HEK293T (cell line): ENCODE results near the gene ACO2.

ENCODE experiments used
- CTCF ChIA-PET: fragments of 350-600 bp; formaldehyde crosslinking; extraction: SDS; loops from one replicate; lab custom pipeline; 2021; ENCODE audit warnings: antibody characterized with exemption, inconsistent platforms; lab: Yijun Ruan, JAX
- POLR2A ChIA-PET: fragments of 350-600 bp; formaldehyde crosslinking; extraction: SDS; loops from one replicate; lab custom pipeline; 2020; ENCODE audit warnings: antibody characterized with exemption, inconsistent platforms; lab: Yijun Ruan, JAX
- DNase-seq: peaks from one replicate; pipeline ENCODE4 v3.0.0; 2012; ENCODE audit warnings: mixed read lengths; ENCODE audit errors: extremely low spot score
- ARNT ChIP-seq: fragments of 450-650 bp; IDR thresholded peaks from 2 replicates; pipeline ENCODE4 v1.6.1; 2017; ENCODE audit warnings: mild to moderate bottlenecking
- BHLHE40 ChIP-seq: fragments of 450-650 bp; IDR thresholded peaks from 2 replicates; pipeline ENCODE4 v1.6.1; 2016; ENCODE audit warnings: mild to moderate bottlenecking, moderate library complexity, borderline replicate concordance
- CTBP1 ChIP-seq: fragments of 450-650 bp; IDR thresholded peaks from 2 replicates; pipeline ENCODE4 v1.6.1; 2016; ENCODE audit warnings: borderline replicate concordance
- ELF4 ChIP-seq: fragments of 450-650 bp; IDR thresholded peaks from 2 replicates; pipeline ENCODE4 v1.6.1; 2017; ENCODE audit warnings: antibody characterized with exemption
- FOXA1 ChIP-seq: fragments of 450-650 bp; IDR thresholded peaks from 2 replicates; pipeline ENCODE4 v1.6.1; 2016; ENCODE audit warnings: mild to moderate bottlenecking
- FOXK2 ChIP-seq: fragments of 450-650 bp; IDR thresholded peaks from 2 replicates; pipeline ENCODE4 v1.6.1; 2016; ENCODE audit warnings: mild to moderate bottlenecking
- FOXM1 ChIP-seq: fragments of 450-650 bp; IDR thresholded peaks from 2 replicates; pipeline ENCODE4 v1.6.1; 2017; ENCODE audit warnings: mild to moderate bottlenecking, borderline replicate concordance
- HDGF ChIP-seq: fragments of 450-650 bp; IDR thresholded peaks from 2 replicates; pipeline ENCODE4 v1.6.1; 2017; ENCODE audit warnings: antibody characterized with exemption, borderline replicate concordance
- L3MBTL2 ChIP-seq: fragments of 450-650 bp; conservative IDR thresholded peaks from 2 replicates; pipeline ENCODE4 v1.6.1; 2016; ENCODE audit warnings: mild to moderate bottlenecking
- LEF1 ChIP-seq: fragments of 450-650 bp; IDR thresholded peaks from 2 replicates; pipeline ENCODE4 v1.6.1; 2017; ENCODE audit warnings: mild to moderate bottlenecking, borderline replicate concordance
- NFRKB ChIP-seq: fragments of 450-650 bp; IDR thresholded peaks from 2 replicates; pipeline ENCODE4 v1.6.1; 2016; ENCODE audit warnings: mild to moderate bottlenecking, moderate library complexity
- PKNOX1 ChIP-seq: fragments of 450-650 bp; IDR thresholded peaks from 2 replicates; pipeline ENCODE4 v1.6.1; 2016
- SP1 ChIP-seq: fragments of 450-650 bp; IDR thresholded peaks from 2 replicates; pipeline ENCODE4 v1.6.1; 2017
- SUZ12 ChIP-seq: fragments of 450-650 bp; IDR thresholded peaks from 2 replicates; pipeline ENCODE4 v1.6.1; 2016; ENCODE audit warnings: mild to moderate bottlenecking
- TARDBP ChIP-seq: fragments of 450-650 bp; IDR thresholded peaks from 2 replicates; pipeline ENCODE4 v1.6.1; 2016
- ZNF384 ChIP-seq: fragments of 450-650 bp; IDR thresholded peaks from 2 replicates; pipeline ENCODE4 v1.6.1; 2016

ACO2 gene

GRCh38 chr22:41528132-41528766 lies 59.3 kb downstream of the ACO2 start:
- no peak for DNase-seq
- TF ChIP-seq FOXA1: no peak
- TF ChIP-seq HDGF: no peak
- TF ChIP-seq LEF1: no peak
- TF ChIP-seq BHLHE40: no peak
- no peak for TF ChIP-seq ZNF384
- no peak for TF ChIP-seq ELF4
- no peak for TF ChIP-seq PKNOX1
- no peak for TF ChIP-seq TARDBP
- no peak for TF ChIP-seq SP1
- TF ChIP-seq L3MBTL2: no peak
- no peak for TF ChIP-seq NFRKB
- POLR2A ChIA-PET: no interaction called here
- CTCF ChIA-PET: no interaction called here

GRCh38 chr22:41528938-41529561 lies 60.1 kb downstream of the ACO2 start:
- CTCF ChIA-PET: no interaction called here
- POLR2A ChIA-PET: no interaction called here
- no peak for TF ChIP-seq SP1
- TF ChIP-seq FOXK2: no peak
- TF ChIP-seq FOXA1: no peak
- no peak for TF ChIP-seq BHLHE40
- no peak for TF ChIP-seq PKNOX1
- no peak for TF ChIP-seq LEF1
- TF ChIP-seq ELF4: no peak
- no peak for TF ChIP-seq HDGF
- no peak for TF ChIP-seq ARNT
- no peak for TF ChIP-seq TARDBP
- TF ChIP-seq SUZ12: no peak
- no peak for TF ChIP-seq NFRKB
- TF ChIP-seq ZNF384: no peak
- TF ChIP-seq FOXM1: no peak
- TF ChIP-seq L3MBTL2: no peak
- no peak for TF ChIP-seq CTBP1
- no peak for DNase-seq

GRCh38 chr22:41530890-41531714 lies 62.2 kb downstream of the ACO2 start:
- ChIA-PET POLR2A (no interaction called here), CTCF (interaction anchor here (0.9 kb wide), 1 partner anchor 14 kb away, joined by 3 read pairs; no protein-coding TSS in a partner anchor)
- no peak for TF ChIP-seq LEF1
- TF ChIP-seq ARNT: no peak
- no peak for TF ChIP-seq FOXA1
- no peak for TF ChIP-seq ZNF384
- no peak for TF ChIP-seq PKNOX1
- TF ChIP-seq CTBP1: no peak
- no peak for TF ChIP-seq FOXM1
- DNase-seq: no peak

GRCh38 chr22:41531715-41532477 lies 63.0 kb downstream of the ACO2 start:
- TF ChIP-seq L3MBTL2 (no peak), FOXM1 (no peak), ELF4 (no peak), PKNOX1 (no peak), FOXA1 (no peak), FOXK2 (no peak), HDGF (no peak), ZNF384 (no peak), TARDBP (no peak), BHLHE40 (no peak), SP1 (no peak), NFRKB (no peak), SUZ12 (no peak), ARNT (no peak), CTBP1 (no peak), LEF1 (no peak)
- ChIA-PET POLR2A (no interaction called here), CTCF (interaction anchor here (1.1 kb wide), 1 partner anchor 165 kb away, joined by 3 read pairs; no protein-coding TSS in a partner anchor)
- no peak for DNase-seq
